Suppressor macrophage treated with lipopolysaccharide for 1 hour (primary cell): Measurements from ENCODE around the gene EIF2AK2.

Source experiments
- DNase-seq, 3 donors: peaks; one replicate each; pipeline ENCODE4 v3.0.0-alpha.2; 2020 to 2022

EIF2AK2 gene

DNA sequence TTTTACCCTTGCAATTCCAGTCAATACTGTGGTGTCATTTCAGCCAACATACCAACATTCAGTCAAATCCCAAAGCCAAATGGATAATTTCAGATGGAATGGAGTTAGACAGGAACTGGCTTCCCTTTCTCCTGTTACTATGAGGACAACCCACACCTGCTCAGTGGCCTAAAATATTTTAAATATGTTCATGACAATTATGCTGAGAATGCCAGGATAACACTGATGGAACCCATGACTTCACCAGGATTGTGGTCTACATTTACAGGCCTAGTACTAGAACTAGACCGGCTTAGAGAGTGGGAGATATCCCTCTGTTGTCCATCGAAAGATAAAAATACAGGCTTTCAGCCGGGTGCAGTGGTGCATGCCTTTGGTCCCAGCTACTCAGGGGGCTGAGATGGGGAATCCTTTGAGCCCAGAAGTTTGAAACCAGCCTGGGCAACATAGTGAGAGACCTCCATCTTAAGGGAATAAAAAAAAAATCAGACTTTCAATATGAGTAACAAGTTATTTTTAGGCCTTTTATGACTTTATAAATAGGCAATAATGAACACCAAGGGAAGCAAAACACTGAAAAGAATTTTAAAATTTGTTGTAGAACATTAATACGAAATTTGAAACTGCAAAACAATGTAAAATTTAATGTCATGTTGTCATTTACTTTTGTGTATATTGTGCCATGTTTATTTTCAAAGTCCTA, 58.2 kb downstream of the EIF2AK2 start:
- DNase-seq, result no peak

DNA sequence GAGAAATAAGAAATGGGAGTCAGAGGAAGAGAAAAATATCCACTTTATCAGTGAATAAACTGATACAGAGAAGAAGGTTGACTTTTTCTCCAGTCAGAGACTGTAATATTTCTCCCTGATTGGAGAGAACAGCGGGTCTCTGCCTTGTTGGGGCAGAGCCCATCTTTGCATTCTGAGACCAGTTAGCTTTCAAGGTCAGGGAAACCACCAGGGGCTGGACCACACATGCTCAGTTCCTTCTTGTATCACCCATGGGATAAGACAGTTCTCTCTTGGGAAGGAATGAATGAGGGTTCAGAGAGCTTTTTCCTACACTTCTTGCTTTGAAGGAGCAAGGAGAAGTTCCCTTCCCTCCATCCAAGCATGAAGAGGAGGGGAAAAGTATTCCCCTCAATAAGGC, 60.2 kb downstream of the EIF2AK2 start:
- DNase-seq, result no peak

GRCh38 chr2:37091873-37092272, 64.9 kb downstream of the EIF2AK2 start:
- DNase-seq, result no peak

DNA sequence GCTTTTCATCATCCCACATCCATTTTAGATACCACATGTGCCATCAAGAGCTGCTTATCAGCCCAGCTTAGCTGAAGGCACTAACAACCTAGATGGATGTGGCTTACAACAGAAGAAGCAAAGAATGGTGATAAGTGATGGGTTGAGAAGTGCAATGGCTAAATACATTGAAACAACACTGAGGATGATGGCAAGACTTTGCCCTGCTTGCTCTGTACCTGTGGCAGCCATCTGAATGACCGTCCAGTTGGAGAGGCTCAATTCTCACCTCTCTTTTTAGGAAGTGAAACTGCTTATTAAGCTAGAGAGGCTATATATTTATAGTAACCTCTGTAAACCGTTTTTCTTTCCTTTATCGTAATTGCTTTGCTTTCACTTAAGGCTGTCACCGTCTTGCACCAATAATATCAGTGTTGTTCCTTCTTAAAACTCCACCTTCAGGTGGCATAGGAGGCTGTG, 66.7 kb downstream of the EIF2AK2 start:
- peak in 2 of 3 donors; percentile 22 to 48 for DNase-seq

DNA sequence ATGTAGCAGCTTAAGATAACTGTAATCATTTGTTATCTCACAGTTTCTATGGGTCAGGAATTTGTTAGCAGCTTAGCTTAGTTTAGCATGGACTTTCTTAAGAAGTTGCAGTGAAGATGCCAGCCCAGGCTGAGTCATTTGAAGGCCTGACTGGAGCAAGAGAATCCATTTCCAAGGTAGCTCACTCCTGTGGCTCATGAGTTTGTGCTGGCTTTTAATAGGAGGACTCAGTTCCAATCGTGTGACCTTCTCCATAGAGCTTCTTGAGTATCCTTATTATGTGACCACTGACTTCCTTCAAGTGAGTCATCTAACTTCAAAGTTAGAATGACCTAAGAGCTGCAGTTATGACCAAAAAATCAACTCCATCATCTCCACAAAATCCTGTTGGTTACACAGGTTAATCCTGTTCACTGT, 71.0 kb downstream of the EIF2AK2 start:
- DNase-seq, result peak; percentile 27 to 74 (median 48)

DNA sequence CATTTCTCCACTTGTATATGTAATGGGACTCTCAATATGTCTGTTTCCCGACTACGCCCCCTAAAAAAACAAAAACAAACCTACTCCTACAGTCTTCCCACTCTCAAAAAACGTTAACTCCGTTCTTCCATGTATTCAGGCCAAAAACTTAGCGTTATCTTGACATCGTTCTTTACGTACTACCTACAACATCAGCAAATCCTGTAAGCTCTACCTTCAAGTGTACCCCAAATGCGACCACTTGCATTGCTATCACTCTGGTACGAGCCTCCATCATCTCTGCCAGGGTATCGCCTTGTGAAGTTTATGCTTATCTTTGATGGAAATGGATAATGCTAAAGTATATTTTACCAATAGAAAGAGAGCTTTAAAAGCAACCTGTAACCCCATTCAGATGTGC, 72.0 kb downstream of the EIF2AK2 start:
- no peak for DNase-seq

DNA sequence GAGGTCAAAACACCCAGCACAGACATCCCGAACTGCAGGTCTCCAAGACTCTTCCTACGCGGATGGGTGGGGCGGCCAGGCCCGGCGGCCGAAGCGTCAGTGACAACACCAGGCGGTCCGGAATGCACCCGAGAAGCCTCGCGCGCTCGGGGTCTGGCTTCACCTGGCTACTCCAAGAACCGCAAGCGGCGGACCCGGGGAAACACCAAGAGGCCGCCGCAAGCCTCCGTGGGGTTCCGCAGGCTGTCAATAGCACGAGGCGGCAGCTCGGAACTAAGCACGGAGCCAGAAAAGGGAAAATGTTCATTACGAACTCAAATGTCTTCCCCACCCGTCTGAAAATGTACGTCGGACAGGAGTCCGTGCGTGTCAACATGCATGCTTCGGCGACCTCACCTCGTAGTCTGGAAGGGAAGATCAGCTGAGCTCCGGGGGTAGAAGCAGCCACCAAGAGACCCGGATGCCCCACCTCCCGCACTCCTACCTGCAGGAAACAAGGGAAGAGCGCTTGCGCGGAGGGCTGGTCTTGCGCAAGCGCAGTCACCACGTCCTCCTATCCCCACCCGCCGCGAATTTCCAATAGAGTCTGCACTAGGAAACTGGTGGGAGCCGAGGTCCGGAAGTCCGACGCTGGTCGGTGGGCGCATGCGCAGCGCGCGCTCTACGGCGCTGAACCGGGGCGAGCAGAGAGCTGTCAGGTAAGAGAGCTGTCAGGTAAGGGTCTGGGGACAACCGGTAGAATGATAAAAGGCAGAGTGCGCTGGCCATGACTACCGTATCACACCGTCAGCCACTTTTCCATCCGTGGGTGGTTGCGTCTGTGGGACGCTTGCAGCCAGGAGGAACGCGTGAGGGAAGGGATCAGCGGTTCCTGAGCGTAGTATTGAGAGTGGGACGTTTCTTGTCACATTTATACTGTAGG, 72.6 kb downstream of the EIF2AK2 start, which contains the start of the genes GPATCH11 and HEATR5B:
Gene GPATCH11 (plus strand): TSS at position 646 of the 922 bp plus-strand sequence. CDS start 3,864 bp downstream, outside the sequence.
Gene HEATR5B (minus strand): TSS at position 500 of the 922 bp plus-strand sequence. CDS start 958 bp downstream, outside the sequence.
- peak; percentile 98 for DNase-seq

DNA sequence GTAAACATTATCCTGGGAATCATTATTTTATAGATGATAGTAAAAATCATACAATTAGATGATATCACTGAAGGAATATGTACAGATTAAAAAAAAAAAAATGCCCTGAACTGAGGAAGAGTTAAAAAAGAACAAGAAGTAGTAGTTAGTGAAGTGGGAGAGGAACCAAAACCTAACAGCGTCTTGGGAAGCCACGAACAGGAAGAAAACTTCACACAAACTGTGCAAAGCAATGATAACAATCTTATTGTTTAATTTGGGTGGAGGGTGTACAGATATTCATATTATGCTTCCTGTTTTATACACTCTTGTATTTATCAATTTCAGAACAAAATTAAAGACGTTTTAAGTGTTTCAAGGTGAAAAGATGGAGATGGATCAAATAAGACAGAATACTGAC, 76.1 kb downstream of the EIF2AK2 start:
- peak in 1 of 3 donors; percentile 14 for DNase-seq

- peak in 2 of 3 donors; percentile 31 to 64 for DNase-seq
These were observed 76.5 kb downstream of the EIF2AK2 start for GRCh38 chr2:37080266-37080665.

- no peak for DNase-seq
These were observed 85.8 kb downstream of the EIF2AK2 start for GRCh38 chr2:37070931-37071330.

DNA sequence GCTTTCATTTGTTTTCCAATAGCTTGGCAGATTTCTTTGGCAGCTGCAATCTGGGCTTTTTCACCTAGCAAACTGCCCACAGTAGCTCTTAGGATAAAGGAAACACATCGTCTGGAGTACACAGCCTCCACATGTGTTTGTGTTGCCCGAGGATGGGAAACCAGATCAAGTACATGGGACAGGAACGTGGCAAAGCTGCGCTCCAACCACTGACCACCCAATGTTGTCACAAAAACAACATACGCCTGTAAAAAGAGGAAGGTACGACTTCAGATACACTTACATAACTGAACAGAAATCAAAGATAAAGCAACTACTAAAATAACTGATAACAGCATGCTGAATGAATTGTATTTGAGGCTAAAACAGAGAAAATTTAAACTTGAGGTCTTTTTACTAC, 88.1 kb downstream of the EIF2AK2 start:
- DNase-seq, result no peak

GRCh38 chr2:37061776-37062175, 95.0 kb downstream of the EIF2AK2 start:
- DNase-seq, result no peak

GRCh38 chr2:37061013-37061711, 95.6 kb downstream of the EIF2AK2 start:
- no peak for DNase-seq

GRCh38 chr2:37060446-37060845, 96.3 kb downstream of the EIF2AK2 start:
- no peak for DNase-seq

GRCh38 chr2:37059841-37060240, 96.9 kb downstream of the EIF2AK2 start:
- no peak for DNase-seq

DNA sequence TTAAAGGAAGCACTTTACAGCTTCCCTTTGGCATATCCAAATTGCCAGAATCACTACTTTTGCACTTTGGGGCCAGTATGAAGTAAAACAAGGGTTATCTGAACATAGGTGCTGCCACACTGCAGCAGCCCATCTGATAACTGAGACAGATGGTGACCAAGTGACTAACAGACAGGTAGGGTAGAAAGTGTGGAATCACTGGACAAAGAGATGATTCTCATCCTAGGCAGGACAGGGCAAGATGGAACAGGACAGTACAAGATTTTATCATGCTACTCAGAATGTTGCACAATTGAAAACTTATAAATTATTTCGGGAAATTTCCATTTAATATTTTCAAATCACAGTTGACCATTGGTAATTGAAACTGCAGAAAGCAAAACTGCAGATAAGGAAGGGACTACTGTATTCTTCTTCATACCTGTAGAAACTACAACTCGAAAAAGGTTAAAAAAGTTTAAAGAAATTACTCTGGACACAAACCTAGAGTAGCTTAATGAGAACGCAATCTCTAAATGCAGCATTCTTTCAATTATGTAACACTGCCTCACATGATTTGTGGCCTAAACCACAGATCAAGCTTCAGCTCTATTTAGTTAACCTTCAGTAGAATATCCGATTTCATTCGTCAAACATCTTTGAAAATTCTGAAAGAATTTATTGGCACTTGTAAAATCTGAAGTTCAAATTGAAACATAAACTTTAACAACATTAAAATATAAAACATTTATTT, 104.0 kb downstream of the EIF2AK2 start:
- no peak for DNase-seq
